K562 treated with DMSO at 1 percent for 12 hours (cell line): ENCODE measurements around the gene TOMM20L. TPM values are rescaled to one million over a fixed set of nuclear protein-coding genes. Genes with fewer than 3 reads are reported as not detected.

Experiments used
- total RNA-seq: library from RNA; unstranded; fragments of 300-600 nt; gene quantifications from 2 replicates; pipeline ENCODE4 v1.2.3, GENCODE V29; 2022; ENCODE audit not compliant: insufficient read depth

The TOMM20L gene
- total RNA-seq, result not detected in 2 replicates

DNA sequence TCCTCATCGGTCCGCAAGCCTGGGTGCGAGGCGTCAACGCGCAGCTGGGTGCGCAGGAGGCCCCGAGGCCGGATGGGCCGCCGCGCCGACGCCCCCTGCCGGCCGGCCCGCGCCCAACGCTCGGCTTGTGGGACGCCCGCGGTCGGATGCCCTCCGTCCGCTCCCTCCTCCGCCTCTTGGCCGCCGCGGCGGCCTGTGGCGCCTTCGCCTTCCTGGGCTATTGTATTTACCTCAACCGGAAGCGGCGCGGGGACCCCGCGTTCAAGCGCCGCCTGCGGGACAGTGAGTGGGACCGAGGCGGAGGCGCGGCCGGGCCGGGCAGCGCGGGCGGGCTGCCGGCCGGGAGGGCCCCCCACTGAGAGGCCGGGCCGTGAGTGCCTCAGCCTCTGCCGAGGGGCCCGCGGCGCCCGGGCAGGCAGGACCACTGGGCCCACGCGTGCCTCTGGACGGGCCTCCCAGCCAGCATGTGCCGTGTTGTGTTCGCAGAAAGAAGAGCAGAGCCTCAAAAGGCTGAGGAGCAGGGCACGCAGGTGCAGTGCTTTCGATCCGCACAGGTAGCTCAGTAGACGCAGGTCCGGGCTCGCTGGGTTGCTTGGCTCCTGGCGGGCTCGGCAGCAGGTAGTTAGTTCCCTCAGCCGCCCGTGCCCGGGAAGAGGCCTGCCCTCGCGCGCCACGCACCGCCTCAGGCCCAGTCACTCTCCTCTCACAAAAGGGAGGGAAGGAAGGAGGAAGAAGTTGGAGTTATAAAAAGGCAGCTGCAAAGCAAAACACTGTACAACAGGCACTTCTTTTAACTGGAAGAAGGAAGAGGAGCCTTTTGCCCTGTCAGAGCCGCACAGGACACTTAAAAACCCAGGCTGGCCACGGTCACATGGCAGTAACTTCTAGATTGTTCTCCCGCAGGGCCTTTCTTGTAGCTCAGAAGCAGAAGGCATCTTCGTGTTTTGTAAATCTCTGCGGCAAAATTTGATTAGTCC, at the start of gene TOMM20L:
Gene TOMM20L, plus strand, starts transcription at position 119 of the 977 bp plus-strand sequence. Its CDS starts 28 bp downstream, at position 147.

DNA sequence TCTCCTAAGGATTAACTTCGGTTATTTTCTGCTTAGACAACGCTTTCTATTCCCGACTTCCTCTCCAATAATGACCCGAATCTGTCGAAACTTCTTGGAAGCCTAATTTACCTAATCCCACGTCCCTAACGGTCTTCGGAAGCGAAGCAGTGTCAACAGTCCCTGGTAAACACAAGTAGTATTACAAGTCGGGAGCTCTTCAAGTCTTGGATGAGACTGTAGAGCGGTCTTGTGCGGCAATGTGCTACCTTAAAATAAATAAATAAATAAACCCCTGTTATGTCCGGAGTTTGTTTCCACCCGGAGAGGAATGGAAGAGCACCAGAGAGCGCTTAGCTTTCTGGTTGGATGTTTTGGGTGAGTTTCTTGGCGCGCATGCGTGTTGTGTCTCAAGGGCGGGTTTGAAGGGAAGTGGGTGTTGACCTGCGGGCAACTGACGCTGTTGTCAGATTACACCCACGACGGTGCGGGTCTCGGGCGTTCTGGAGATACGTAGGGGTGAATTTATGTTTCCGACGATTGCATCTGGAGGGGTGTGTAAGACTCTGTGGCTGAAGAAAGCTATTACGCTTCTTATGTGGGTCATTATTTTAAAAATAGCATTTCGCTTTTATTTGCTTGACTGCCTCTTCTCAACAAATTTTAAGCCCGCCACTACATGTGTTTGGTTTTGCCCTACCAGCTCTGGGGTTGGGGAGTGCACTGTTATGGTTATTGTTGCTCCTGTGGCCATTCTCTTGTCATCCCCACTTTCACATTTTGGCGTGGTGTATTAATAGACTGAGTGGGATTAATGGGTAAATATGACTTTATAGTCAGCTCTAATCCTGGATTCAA, 31.8 kb downstream of the TOMM20L start, which contains the start of the genes KIAA0586 and TIMM9:
Gene KIAA0586, plus strand, starts transcription at position 439 of the 837 bp plus-strand sequence. CDS start 546 bp downstream, outside the sequence.
Gene TIMM9, minus strand, starts transcription at position 251 of the 837 bp plus-strand sequence. CDS start 15,586 bp downstream, outside the sequence.

Other genes with a start within 250 kb of the TOMM20L start
- 0.14 TPM in 1 of 2 replicates, not detected in the other for gene ARMH4, start 243.7 kb upstream of the TOMM20L start, total RNA-seq
- gene ACTR10, start 195.8 kb upstream of the TOMM20L start, total RNA-seq, result 41.4 and 42.2 TPM in 2 replicates
- 132 and 177 TPM in 2 replicates for gene PSMA3, start 151.1 kb upstream of the TOMM20L start, total RNA-seq
- 3.8 and 6.3 TPM in 2 replicates for gene ARID4A, start 97.4 kb upstream of the TOMM20L start, total RNA-seq
- 29.8 and 39.9 TPM in 2 replicates for gene TIMM9, start 31.6 kb downstream of the TOMM20L start, total RNA-seq
- gene KIAA0586, start 31.8 kb downstream of the TOMM20L start, total RNA-seq, result 5.0 and 7.2 TPM in 2 replicates
- gene DACT1, start 242.0 kb downstream of the TOMM20L start, total RNA-seq, result 0.31 TPM in 1 of 2 replicates, not detected in the other